ENCODE results near the gene ZSCAN2.

The ZSCAN2 gene

DNA sequence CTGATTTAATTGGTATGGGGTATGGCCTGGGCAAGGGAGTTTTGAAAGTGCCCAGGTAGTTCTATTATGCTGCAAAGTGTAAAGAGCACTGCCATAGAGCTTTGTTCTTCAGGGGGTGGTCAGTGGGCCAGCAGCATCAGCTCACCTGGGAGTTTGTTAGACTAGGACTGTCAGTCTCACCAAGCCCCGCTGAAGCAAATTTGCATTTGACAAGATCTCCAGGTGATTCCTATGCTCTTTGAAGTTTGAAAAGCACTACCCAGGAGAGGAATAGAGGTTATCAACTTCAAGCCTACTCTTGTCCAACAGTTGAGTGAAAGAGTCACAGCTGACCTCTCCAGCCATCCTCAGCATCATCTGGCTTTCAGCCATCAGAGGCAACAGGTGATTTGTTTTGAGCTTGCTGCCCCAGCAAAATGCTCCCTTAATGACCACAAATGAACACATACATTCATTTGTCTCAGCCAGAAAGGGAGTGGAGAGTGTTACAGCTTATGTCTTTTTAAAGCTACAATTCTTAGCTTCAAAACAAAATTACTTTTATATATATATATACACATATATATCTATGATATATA, 8.0 kb downstream of the ZSCAN2 start:
- TF ChIP-seq, protein P1, sequence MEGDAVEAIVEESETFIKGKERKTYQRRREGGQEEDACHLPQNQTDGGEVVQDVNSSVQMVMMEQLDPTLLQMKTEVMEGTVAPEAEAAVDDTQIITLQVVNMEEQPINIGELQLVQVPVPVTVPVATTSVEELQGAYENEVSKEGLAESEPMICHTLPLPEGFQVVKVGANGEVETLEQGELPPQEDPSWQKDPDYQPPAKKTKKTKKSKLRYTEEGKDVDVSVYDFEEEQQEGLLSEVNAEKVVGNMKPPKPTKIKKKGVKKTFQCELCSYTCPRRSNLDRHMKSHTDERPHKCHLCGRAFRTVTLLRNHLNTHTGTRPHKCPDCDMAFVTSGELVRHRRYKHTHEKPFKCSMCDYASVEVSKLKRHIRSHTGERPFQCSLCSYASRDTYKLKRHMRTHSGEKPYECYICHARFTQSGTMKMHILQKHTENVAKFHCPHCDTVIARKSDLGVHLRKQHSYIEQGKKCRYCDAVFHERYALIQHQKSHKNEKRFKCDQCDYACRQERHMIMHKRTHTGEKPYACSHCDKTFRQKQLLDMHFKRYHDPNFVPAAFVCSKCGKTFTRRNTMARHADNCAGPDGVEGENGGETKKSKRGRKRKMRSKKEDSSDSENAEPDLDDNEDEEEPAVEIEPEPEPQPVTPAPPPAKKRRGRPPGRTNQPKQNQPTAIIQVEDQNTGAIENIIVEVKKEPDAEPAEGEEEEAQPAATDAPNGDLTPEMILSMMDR (IDR thresholded peaks at IDR 0.05; ENCODE audit: control extremely low read depth, extremely low read depth, low read depth, missing control alignments) = no peak
- CTCF ChIA-PET = interaction anchor here (0.8 to 2.7 kb wide), 6 partner anchors 10 to 50 kb away, joined by 3 to 8 read pairs (median 4); no protein-coding TSS in a partner anchor
- no peak for DNase-seq (ENCODE audit: extremely low spot score)
- POLR2A ChIA-PET = no interaction called here

DNA sequence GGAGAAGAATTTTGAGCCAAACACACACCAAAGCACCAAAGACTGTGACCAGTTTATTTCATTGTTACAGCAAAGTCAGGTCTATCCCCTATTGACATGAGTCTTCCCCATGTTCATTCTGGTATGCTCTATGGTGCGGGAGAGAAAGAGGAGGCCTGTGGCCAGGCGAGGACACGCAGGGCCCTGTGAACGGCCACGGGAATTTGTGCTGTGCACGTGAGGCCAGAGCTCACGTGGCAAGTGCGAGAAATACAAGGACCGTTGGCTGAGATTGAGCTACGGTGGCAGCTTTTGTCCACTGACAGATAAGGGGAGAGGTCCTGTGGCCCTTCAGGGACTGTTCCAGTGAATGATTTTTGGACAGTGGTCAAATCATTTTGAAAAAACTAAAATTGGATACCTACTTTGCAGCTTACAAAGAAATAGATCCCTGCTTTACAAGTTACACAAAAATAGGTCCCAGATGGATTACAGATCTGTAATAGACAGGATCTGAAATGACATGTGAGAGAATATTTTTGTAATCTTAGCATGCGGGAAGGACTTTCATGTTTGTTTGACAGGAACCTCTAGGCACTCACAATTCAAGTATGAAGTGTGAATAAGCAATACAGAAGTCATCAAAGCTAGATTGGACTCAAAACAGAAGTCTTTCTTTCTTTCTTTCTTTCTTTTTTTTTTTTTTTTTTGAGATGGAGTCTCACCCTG, 9.2 kb downstream of the ZSCAN2 start:
- no peak for DNase-seq (ENCODE audit: extremely low spot score)
- CTCF ChIA-PET = interaction anchor here (0.9 to 2.7 kb wide), 6 partner anchors 8 to 49 kb away, joined by 3 to 8 read pairs (median 4); no protein-coding TSS in a partner anchor
- TF ChIP-seq, protein P1 (IDR thresholded peaks at IDR 0.05; ENCODE audit: control extremely low read depth, extremely low read depth, low read depth, missing control alignments) = no peak
- POLR2A ChIA-PET = no interaction called here

DNA sequence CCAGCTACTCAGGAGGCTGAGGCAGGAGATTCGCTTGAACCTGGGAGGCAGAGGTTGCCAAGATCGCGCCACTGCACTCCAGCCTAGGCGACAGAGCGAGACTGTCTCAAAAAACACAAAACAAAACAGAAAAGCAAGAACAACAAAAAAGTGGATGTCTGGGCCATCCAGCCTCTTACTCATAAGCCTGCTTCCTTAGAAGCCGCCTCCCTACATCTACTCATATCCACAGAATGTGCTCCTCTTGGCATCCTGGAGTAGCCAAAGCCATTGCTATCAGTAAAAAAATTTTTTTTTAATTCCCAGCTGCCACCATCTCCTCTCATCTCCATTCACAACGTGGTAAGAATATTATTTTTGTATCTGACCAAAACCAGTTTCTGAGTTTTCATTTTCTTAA, 10.8 kb downstream of the ZSCAN2 start:
- ChIA-PET CTCF (interaction anchor here (1.8 kb wide), 1 partner anchor 13 kb away, joined by 5 read pairs; no protein-coding TSS in a partner anchor), POLR2A (no interaction called here)
- TF ChIP-seq, protein P1 (IDR thresholded peaks at IDR 0.05; ENCODE audit: control extremely low read depth, extremely low read depth, low read depth, missing control alignments) = no peak
- DNase-seq (ENCODE audit: extremely low spot score) = no peak

DNA sequence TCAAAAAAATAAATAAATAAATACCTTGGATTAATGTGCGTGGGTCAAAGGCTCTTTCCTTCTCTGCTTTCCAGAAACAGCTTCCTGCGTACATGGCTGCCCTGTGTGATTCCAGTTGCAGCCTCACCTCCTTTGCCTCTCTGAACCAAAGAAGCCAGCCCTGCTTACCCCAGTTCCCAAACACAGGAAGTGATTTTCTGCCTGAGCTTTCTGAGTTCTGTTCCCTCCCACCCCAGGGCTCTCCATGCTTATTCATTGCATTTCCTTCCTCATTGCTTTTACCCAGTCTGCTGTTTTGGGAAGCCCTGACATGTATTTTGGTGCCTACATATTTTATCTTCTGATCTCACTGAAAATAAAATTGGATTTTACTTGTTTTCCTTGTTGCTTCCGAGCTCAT, 15.4 kb downstream of the ZSCAN2 start:
- CTCF ChIA-PET = interaction anchor here (1.0 kb wide), 1 partner anchor 17 kb away, joined by 4 read pairs; no protein-coding TSS in a partner anchor
- POLR2A ChIA-PET = no interaction called here
- TF ChIP-seq, protein P1 (IDR thresholded peaks at IDR 0.05; ENCODE audit: control extremely low read depth, extremely low read depth, low read depth, missing control alignments) = no peak
- no peak for DNase-seq (ENCODE audit: extremely low spot score)

DNA sequence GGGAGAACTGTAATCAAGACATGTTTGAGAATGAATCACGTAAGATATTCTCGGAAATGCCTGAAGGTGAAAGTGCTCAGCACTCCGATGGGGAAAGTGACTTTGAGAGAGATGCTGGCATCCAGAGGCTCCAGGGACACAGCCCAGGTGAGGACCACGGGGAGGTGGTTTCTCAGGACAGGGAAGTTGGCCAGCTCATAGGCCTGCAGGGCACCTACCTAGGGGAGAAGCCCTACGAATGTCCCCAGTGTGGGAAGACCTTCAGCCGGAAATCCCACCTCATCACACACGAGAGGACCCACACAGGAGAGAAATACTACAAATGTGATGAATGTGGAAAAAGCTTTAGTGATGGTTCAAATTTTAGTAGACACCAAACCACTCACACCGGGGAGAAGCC, 19.8 kb downstream of the ZSCAN2 start:
- no peak for DNase-seq (ENCODE audit: extremely low spot score)
- TF ChIP-seq, protein P1 (IDR thresholded peaks at IDR 0.05; ENCODE audit: control extremely low read depth, extremely low read depth, low read depth, missing control alignments) = no peak
- POLR2A ChIA-PET = no interaction called here
- CTCF ChIA-PET = interaction anchor here (1.2 to 2.3 kb wide), 7 partner anchors 11 to 308 kb away, joined by 3 to 8 read pairs (median 4); no protein-coding TSS in a partner anchor

DNA sequence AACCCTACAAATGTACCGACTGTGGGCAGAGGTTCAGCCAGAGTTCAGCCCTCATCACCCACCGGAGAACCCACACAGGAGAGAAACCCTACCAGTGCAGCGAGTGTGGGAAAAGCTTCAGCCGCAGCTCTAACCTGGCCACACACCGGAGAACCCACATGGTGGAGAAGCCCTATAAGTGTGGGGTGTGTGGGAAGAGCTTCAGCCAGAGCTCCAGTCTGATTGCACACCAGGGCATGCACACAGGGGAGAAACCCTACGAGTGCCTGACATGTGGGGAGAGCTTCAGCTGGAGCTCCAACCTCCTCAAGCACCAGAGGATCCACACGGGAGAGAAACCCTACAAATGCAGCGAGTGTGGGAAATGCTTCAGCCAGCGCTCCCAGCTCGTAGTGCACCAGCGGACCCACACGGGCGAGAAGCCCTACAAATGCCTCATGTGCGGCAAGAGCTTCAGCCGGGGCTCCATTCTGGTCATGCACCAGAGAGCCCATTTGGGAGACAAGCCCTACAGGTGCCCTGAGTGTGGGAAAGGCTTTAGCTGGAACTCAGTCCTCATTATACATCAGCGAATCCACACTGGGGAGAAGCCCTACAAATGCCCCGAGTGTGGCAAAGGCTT, 20.7 kb downstream of the ZSCAN2 start:
- ChIA-PET CTCF (interaction anchor here (1.2 to 2.3 kb wide), 5 partner anchors 10 to 33 kb away, joined by 3 to 8 read pairs (median 6); no protein-coding TSS in a partner anchor), POLR2A (no interaction called here)
- TF ChIP-seq, protein P1 (IDR thresholded peaks at IDR 0.05; ENCODE audit: control extremely low read depth, extremely low read depth, low read depth, missing control alignments) = no peak
- DNase-seq (ENCODE audit: extremely low spot score) = no peak
